ENCODE results near the gene GPR31. TPM values are rescaled to one million over a fixed set of nuclear protein-coding genes. Genes with fewer than 3 reads are reported as not detected.

The GPR31 gene
- total and polyA plus RNA-seq, 9 of the 15 experiments (the other 6 are each of a cell fraction or from before 2014, with no cell fraction given) = not detected

DNA sequence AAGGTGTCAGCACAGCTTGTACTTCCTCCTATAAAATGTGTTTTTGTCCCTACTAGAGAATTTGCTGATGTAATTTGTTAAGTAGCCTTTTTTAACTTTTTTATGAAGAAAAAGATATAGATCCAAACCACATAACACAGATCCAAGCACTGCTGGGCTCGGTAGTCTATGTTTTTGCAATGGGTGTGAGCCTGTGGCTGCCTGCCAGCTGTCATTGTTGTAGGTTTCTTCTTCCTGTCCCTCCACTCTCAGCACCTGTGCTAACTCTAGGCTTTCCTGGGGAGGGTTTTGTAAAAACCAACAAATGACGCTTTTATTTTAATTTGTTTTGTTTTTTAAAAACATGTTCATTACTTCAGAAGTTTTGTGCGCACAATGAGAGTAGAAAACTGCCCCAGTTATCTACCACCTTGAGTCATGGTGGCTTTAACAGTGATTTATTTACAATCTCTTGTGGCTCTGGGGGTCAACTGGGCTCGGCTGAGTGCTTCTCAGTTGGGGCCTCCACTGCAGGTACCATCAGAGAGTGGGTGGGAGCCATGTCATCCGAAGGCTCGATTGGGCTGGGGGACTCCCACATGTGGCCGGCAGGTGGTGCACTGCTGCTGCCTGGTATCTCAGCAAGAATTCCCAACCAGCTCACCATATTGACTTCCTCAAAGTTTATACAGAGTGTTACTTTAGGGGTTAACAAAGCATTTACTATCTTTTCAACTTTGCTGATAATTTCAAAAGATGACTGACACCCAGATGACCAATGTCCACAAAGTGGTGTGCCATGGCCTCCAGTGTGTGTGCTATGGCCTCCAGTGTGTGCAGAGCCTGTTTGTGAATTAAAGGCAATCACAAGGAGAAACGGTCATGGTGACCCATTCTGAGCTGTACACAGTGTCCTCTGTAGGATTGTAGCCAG, 37.9 kb downstream of the GPR31 start:
- in situ Hi-C loops (cut with MboI) = no loop called here
- no peaks in the 10 kb centered on the region for H3K9me1 ChIP-seq (ENCODE audit: control insufficient read depth, insufficient read depth, low read length)
- no peaks in the 10 kb centered on the region for H3K4me1 ChIP-seq (replicated peaks in 1 of 2; ENCODE audit: control insufficient read depth in 2 of 2, insufficient read depth in 2 of 2, low read length in 2 of 2)
- intact Hi-C loops (cut with micrococcal nuclease) = no loop called here
- ChIA-PET CTCF (ENCODE audit: low intra/inter-chr PET ratio) (no interaction called here), POLR2A (interaction anchor here (0.6 to 1.1 kb wide), 2 partner anchors 41 to 344 kb away, joined by 3 read pairs; no protein-coding TSS in a partner anchor)
- H3K27ac ChIP-seq (ENCODE audit: extremely low read depth, low read depth, low read length) = no peak overlapping the region
- no peak overlapping the region for H3K9ac ChIP-seq (ENCODE audit: insufficient read depth in 1 of 2, low read depth in 2 of 2, low read length in 2 of 2)
- no peaks in the 10 kb centered on the region for H3K36me3 ChIP-seq (ENCODE audit: control insufficient read depth, insufficient read depth, low read length)
- no peaks in the 10 kb centered on the region for H4K20me1 ChIP-seq (replicated peaks; ENCODE audit: control insufficient read depth, insufficient read depth, low read length)
- peaks cover 6 to 40% of the 10 kb centered on the region in 2 experiments for H3K27me3 ChIP-seq (ENCODE audit: control insufficient read depth in 2 of 2, insufficient read depth in 2 of 2, low read length in 2 of 2)
- WGBS (ENCODE audit: insufficient coverage, low coverage, missing lambda C conversion rate) = 8% methylated on average over 8 of the region's 8 CpGs
- no peak overlapping the region for H2AFZ ChIP-seq (ENCODE audit: low read depth, low read length)
- DNase-seq (ENCODE audit: extremely low read depth in 1 of 4, low spot score in 3 of 4) (peak; percentile 22 to 67 (median 46)), ATAC-seq (peak; percentile 68), FAIRE-seq (peak; percentile 64)
- BruUV-seq (replicated peaks) = no TSS peak
- H3K9me3 ChIP-seq (replicated peaks; ENCODE audit: control insufficient read depth, insufficient read depth, low read depth, low read length) = peaks cover 2% of the 10 kb centered on the region; the same call in 1 of the 2 replicates
- H3K4me2 ChIP-seq (ENCODE audit: insufficient read depth, low read length) = no peak overlapping the region
- H3K79me2 ChIP-seq (ENCODE audit: control insufficient read depth, insufficient read depth, low read length) = no peaks in the 10 kb centered on the region
- H3K4me3 ChIP-seq = no peak overlapping the region
- TF ChIP-seq TBL1XR1 (IDR thresholded peaks at IDR 0.05; ENCODE audit: low read length in 2 of 2) (no peak), IFI16 (CRISPR knock-in tag; IDR thresholded peaks at IDR 0.05) (no peak), ARID2 (IDR thresholded peaks at IDR 0.05) (no peak), HIVEP1 (CRISPR knock-in tag; IDR thresholded peaks at IDR 0.05) (no peak), TAL1 (IDR thresholded peaks at IDR 0.05) (no peak), THRAP3 (IDR thresholded peaks at IDR 0.05; ENCODE audit: borderline replicate concordance) (no peak), STAT5A (IDR thresholded peaks at IDR 0.05; ENCODE audit: borderline replicate concordance, low read length) (no peak), TCFL5 (CRISPR knock-in tag; conservative IDR thresholded peaks at IDR 0.05) (no peak), NEUROD1 (IDR thresholded peaks at IDR 0.05; ENCODE audit: borderline replicate concordance, low read depth, low read length, partially characterized antibody) (no peak), MED1 (CRISPR knock-in tag; IDR thresholded peaks at IDR 0.05; ENCODE audit: borderline replicate concordance) (no peak), ZFP36 (IDR thresholded peaks at IDR 0.05; ENCODE audit: low read depth, low read length, partially characterized antibody) (peak; percentile 62), MEF2D (tag; conservative IDR thresholded peaks at IDR 0.05; ENCODE audit: low read depth) (no peak), NFIC (IDR thresholded peaks at IDR 0.05) (no peak), ZNF79 (CRISPR knock-in tag; IDR thresholded peaks at IDR 0.05; ENCODE audit: low read depth) (no peak)
- TF ChIP-seq, protein P1, sequence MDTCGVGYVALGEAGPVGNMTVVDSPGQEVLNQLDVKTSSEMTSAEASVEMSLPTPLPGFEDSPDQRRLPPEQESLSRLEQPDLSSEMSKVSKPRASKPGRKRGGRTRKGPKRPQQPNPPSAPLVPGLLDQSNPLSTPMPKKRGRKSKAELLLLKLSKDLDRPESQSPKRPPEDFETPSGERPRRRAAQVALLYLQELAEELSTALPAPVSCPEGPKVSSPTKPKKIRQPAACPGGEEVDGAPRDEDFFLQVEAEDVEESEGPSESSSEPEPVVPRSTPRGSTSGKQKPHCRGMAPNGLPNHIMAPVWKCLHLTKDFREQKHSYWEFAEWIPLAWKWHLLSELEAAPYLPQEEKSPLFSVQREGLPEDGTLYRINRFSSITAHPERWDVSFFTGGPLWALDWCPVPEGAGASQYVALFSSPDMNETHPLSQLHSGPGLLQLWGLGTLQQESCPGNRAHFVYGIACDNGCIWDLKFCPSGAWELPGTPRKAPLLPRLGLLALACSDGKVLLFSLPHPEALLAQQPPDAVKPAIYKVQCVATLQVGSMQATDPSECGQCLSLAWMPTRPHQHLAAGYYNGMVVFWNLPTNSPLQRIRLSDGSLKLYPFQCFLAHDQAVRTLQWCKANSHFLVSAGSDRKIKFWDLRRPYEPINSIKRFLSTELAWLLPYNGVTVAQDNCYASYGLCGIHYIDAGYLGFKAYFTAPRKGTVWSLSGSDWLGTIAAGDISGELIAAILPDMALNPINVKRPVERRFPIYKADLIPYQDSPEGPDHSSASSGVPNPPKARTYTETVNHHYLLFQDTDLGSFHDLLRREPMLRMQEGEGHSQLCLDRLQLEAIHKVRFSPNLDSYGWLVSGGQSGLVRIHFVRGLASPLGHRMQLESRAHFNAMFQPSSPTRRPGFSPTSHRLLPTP (IDR thresholded peaks at IDR 0.05; ENCODE audit: borderline replicate concordance, extremely low read depth, insufficient read length) = no peak
- TF ChIP-seq, protein P2, sequence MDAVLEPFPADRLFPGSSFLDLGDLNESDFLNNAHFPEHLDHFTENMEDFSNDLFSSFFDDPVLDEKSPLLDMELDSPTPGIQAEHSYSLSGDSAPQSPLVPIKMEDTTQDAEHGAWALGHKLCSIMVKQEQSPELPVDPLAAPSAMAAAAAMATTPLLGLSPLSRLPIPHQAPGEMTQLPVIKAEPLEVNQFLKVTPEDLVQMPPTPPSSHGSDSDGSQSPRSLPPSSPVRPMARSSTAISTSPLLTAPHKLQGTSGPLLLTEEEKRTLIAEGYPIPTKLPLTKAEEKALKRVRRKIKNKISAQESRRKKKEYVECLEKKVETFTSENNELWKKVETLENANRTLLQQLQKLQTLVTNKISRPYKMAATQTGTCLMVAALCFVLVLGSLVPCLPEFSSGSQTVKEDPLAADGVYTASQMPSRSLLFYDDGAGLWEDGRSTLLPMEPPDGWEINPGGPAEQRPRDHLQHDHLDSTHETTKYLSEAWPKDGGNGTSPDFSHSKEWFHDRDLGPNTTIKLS (IDR thresholded peaks at IDR 0.05; ENCODE audit: borderline replicate concordance, low read depth) = no peak
- TF ChIP-seq, protein P3, sequence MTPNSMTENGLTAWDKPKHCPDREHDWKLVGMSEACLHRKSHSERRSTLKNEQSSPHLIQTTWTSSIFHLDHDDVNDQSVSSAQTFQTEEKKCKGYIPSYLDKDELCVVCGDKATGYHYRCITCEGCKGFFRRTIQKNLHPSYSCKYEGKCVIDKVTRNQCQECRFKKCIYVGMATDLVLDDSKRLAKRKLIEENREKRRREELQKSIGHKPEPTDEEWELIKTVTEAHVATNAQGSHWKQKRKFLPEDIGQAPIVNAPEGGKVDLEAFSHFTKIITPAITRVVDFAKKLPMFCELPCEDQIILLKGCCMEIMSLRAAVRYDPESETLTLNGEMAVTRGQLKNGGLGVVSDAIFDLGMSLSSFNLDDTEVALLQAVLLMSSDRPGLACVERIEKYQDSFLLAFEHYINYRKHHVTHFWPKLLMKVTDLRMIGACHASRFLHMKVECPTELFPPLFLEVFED (CRISPR knock-in tag; conservative IDR thresholded peaks at IDR 0.05) = no peak

Data from K562 (cell line).